B cell (primary cell): ENCODE data around the gene KIRREL3.

Experiments
- EZH2 ChIP-seq: IDR thresholded peaks from 2 replicates; pipeline ENCODE4 v1.6.1; 2012; ENCODE audit warnings: borderline replicate concordance, low read depth, mild to moderate bottlenecking, moderate library complexity, low read length; ENCODE audit not compliant: insufficient read depth, poor library complexity, severe bottlenecking
- TF ChIP-seq, protein P1 (sequence below): fragments of 200-600 bp; IDR thresholded peaks from one replicate; pipeline ENCODE4 v1.8.0; 2022; ENCODE audit warnings: antibody characterized with exemption, mild to moderate bottlenecking

DNA sequence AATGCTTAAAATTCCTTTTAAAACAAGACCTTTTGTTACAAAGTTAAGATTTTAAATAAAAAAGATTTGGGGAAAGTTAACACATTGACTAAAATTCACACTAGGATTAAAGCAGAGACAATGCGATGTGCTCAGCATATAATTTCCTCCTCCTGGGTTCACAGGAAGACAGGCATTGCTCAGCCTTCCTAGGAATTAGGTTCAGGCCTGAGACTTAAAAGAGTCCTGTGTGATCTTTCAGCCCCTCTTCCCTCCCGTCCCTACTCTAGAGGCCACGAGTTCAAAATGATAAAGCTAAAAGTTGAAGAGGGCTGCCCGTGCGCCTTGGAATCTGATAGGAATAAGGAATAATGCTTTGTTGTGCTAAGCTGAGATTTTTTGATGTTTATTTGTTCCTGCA, 218.6 kb downstream of the KIRREL3 start:
- TF ChIP-seq, protein P1, sequence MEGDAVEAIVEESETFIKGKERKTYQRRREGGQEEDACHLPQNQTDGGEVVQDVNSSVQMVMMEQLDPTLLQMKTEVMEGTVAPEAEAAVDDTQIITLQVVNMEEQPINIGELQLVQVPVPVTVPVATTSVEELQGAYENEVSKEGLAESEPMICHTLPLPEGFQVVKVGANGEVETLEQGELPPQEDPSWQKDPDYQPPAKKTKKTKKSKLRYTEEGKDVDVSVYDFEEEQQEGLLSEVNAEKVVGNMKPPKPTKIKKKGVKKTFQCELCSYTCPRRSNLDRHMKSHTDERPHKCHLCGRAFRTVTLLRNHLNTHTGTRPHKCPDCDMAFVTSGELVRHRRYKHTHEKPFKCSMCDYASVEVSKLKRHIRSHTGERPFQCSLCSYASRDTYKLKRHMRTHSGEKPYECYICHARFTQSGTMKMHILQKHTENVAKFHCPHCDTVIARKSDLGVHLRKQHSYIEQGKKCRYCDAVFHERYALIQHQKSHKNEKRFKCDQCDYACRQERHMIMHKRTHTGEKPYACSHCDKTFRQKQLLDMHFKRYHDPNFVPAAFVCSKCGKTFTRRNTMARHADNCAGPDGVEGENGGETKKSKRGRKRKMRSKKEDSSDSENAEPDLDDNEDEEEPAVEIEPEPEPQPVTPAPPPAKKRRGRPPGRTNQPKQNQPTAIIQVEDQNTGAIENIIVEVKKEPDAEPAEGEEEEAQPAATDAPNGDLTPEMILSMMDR, result no peak
- no peak for TF ChIP-seq EZH2
